GM19193 (cell line): ENCODE measurements around the gene ANKRD65.
A peak's percentile ranks its signal among the peaks of the same experiment; 100 is the strongest.

Experiments used
- POLR2A ChIP-seq: IDR thresholded peaks from 4 replicates; pipeline ENCODE4 v1.6.1; 2011; ENCODE audit not compliant: insufficient read depth, insufficient read length; ENCODE audit errors: extremely low read depth

The ANKRD65 gene

DNA sequence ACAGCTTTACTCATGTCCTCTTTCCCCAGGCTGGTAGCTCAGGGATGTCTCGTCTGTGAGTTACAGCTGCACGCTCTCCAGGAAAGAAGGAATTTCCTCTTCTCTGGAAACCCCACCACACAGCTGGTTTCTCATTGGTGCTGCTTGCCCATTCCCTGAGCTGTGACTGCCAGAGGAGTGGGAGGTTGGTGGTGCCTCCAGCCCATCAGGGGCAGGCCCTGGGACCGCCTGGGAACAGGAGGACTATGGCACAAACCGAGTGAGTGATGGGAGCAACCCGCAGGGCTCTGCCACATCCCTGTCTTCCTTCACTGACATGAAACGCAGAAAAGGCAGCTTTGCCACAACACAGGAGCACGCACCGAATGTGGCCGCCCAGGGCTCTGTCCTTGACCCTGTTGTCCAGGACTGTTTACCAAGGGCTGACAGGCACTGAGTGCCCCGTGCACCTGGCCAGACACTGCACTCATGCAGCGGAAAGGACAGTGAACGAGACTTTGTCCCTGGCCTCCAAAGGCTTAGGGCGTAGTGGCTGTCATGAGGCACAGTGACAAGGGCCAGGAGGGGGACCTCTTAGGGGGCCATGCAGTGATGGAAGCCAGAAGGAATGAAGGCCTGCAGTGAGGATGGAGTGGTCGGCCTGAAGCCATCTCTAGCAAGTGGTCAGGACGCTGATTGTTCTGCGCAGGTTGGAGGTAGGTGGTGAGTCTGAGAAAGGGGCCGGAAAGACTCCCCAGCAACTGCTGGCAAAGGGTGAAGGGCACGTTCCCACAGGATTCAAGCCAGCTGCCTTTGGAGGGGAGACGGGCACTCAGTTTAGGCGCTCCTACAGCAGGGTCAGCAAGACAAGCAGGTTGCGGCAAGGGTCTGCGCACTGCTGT is 20.3 kb downstream of the ANKRD65 start:
- no peak for TF ChIP-seq POLR2A

DNA sequence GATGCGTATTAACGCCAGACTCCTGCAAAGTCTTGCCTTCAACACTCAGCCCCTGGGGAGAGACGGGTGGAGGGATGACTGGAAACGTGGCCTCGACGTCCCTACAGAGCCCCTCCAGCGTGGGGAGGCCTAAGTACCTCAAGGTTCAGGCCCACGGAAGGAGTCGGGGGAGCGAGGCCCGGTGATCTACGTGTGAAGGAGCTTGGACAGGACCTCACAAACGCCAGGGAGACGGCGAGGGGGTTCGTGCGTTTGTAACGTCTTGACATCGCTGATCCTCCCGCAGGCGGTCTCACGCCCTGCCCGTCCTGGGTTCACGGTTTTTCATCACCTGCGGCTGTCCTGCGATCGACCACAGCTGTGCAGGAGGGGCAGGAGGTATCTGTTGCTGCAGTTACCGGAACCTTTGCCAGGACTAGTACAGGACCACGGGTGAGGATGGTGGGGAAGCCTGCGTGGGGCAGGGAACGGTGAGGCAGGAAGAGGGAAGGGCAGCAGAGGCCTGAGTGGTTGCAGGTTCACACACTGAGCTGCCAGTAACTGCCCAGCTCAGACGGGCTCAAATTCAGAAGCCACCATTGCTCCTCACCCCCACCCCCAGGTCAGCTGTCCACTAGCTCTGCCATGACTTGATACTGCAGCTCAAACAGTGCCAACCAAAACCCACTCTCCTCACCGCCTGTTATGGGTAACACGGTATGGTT is 21.1 kb downstream of the ANKRD65 start:
- peak; percentile 45 for TF ChIP-seq POLR2A

DNA sequence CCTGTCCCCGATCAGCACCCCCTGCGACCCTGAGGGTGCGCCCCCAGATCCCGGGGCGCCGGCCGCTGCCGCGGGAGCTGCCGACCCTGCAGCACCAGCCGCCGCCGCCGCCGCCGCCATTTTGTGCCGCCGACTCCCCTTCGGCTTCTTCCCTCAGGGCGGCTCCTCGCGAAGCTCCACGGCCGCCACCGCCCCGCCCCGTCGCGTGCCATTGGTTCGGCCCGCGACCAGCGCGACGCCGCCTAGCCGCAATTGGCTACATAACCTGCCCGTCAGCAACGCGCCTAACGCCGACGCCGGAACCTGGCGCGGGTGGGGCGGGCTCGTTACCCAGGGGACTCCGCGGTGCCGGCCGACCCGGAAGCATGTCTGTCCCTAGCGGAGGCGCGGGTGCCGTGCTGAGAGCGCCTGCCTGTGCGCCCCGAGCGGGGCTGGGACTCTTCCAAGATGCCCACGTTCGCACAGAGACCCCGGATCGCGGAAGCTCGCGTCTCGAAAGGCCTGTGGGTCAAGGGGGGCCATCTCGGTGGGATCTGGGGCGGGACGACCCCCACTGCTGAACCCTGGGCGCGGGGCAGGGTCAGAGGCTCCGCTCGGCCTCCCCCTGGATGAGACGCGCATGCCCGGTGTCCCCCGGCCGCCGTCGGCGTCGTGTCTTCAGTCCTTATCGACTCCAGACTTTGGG is 21.7 kb downstream of the ANKRD65 start, which contains the start of gene CCNL2:
TSS of gene CCNL2 (minus strand) at position 149 of the 685 bp plus-strand sequence. CDS start at position 120, 29 bp downstream.
- TF ChIP-seq POLR2A, result peak; percentile 96

DNA sequence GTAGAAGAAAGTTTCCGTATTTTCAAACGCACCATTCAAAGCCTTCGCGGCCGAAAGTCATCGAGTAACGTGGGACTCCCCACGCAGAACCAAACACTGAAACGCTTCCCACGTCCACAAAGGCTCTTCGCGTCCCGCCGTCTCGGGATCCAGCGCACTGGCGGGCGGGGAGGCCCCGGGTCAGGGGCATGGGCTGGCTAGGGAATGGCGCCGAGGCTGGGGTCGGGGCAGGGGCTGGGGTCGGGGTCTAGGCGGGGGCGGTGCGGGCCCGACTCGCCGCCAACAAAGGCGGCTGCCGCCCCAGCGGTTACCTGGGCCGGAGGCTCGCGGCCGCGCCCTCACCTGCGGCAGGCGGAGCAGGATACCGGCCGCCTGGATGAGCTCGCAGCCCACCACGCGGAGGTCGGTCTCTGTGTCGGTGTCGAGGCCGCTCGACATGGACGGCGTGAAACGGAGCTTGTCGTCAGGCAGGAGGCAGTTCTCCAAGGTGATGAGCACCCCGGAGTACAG is 22.3 kb downstream of the ANKRD65 start:
- no peak for TF ChIP-seq POLR2A

DNA sequence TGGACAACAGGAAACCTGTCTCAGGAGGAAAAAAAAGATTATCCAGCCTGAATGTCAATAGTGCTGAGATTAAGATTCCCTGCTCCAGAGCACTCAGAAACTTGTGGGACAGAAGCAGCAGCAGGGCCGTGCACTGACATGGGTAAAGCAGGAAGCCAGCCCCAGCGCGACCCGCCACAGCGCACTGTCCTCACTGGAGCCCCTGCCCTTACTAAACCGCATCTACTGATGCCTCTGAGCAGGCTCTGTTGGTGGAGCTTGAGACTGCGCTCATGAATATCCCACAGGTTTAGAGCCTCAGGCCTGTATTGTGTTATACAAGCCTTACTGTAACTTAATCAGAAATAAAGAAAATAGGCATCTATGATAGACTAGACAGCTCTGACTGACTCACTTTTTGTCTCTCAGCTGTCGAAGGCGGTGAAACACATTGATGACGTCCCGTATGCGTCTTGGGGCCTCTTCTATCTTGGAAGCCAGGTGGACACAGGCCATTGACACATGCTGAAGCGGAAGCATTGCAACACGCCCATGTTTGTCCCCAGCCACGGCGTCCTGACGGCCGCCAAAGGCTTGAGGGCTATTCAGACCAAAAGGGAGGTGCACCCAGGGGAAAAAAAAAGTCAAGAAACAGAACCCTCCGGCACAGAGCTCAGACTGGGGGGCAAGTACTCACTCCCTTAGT is 23.1 kb downstream of the ANKRD65 start:
- TF ChIP-seq POLR2A, result no peak

DNA sequence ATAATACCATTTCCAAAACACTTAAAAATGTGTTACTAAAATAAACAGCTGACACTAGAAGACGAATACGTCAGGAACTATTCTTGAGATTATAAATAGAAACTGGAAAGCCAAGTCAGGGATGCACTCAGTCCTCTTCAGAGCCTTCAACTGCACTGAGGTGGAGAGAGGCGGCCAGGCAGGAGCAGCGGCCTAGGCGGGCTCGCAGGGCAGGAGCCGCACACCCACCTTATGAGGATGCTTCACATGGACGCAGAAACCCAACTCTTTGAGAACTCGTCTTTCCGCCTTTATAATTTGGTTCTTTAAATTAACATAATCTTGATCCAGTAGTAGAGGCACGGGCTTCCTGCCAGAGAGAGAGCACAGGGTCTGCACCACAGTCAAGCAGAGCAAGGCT is 25.9 kb downstream of the ANKRD65 start:
- no peak for TF ChIP-seq POLR2A

DNA sequence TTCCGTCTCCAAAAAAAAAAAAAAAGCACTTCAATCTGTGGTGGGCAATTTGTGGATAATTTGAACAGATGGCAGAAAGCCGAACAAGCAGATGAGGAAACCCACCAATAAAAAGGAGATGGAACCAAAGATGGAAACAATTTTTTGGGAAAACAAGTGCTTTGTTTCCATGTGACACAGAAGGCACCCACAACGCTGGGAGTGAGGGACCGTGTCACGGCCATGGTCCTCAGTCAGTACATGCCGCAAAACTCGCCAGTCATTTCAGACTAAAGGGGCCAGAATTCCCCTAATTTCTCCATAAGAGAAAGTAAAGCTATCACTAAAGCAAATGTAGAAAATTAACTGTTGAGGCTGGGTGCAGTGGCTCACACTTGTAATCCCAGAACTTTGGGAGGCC is 27.0 kb downstream of the ANKRD65 start:
- no peak for TF ChIP-seq POLR2A

DNA sequence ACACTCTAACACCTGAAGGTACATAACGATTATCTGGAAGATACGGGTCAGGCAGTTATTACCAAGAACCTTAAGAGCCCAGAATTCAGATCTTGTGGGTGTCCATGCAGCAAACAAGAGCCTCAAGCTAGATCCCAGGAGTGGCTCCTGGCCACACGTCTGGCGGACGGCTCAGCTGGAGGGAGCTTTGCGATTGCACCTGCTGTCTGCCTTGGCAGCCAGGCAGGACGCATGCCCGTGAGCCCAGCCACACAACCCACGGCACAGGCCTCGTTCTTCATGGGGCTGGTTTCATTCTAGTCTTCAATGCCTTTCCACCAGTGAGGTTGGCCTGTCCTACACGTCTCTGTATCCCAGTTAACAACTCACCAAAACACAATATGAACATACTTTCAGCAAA is 27.6 kb downstream of the ANKRD65 start:
- TF ChIP-seq POLR2A, result no peak

DNA sequence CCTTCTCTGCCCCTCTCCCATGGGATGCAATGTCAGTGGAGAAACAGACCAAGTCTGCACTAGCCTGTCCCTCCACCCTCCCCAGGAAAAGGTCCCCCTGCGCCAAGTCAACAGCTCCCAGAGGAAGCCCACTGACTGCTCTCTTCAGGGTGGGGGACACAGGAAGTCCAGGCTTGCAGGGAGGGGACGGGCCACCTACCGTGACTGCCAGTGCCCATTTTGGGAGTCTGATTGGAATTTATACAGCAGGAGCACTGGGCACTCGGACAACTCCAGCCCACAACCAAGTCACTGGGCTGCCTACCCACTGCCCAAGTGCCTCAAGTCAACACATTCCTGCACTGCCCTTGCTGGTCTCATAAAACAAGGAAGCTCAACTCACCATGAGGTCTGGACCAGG is 28.1 kb downstream of the ANKRD65 start:
- TF ChIP-seq POLR2A, result no peak

DNA sequence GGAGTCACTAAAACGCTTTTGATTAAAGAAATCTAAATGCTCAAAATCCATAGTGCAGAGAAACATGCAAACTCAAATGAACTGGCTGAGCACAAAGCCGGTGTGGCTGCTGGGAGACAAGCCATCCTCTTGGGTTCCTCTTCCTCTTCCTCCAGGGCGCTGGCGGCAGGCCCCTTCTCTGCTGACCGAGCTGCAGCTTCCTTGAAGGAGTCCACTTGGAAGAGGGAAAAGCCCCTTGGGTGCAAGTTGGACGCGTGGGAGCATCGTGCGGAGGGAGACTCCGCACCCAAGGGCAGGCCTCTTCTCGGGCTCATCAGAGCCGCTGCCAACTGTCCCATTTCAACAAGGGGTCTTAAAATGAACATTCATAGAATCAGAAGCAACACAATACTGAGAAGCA is 29.9 kb downstream of the ANKRD65 start:
- no peak for TF ChIP-seq POLR2A

DNA sequence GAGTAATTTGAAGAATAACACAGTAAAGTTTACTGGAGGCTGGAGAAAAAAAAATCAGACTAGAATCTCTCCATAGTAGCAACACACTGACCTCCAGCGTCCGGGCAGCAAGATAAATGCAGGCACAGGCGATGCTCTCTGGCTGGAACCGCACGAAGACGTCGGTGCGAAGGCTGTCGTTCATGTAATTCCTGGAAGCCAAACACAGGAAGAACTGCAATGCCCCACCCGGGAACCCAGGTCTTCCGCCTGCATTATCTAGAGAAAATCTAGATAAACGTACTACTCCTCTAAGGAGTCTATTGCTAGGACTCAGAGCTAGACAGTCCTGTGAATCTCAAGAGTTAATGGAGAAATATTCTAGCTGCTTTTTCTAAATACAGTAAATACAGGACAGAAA is 30.4 kb downstream of the ANKRD65 start:
- TF ChIP-seq POLR2A, result no peak

DNA sequence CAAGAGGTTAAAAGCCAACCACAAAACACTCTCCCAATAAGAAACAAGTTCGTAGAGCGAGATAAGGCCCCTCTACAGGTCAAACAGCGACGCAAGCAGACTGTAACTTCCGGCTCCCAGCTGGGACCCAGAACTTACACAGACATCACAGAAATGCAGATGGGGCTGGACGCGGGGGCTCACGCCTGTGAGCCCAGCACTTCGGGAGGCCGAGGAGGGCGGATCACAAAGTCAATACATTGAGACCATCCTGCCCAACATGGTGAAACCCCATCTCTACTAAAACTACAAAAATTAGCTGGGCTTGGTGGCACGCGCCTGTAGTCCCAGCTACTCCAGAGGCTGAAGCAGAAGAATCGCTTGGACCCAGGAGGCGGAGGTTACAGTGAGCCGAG is 33.0 kb downstream of the ANKRD65 start:
- no peak for TF ChIP-seq POLR2A

DNA sequence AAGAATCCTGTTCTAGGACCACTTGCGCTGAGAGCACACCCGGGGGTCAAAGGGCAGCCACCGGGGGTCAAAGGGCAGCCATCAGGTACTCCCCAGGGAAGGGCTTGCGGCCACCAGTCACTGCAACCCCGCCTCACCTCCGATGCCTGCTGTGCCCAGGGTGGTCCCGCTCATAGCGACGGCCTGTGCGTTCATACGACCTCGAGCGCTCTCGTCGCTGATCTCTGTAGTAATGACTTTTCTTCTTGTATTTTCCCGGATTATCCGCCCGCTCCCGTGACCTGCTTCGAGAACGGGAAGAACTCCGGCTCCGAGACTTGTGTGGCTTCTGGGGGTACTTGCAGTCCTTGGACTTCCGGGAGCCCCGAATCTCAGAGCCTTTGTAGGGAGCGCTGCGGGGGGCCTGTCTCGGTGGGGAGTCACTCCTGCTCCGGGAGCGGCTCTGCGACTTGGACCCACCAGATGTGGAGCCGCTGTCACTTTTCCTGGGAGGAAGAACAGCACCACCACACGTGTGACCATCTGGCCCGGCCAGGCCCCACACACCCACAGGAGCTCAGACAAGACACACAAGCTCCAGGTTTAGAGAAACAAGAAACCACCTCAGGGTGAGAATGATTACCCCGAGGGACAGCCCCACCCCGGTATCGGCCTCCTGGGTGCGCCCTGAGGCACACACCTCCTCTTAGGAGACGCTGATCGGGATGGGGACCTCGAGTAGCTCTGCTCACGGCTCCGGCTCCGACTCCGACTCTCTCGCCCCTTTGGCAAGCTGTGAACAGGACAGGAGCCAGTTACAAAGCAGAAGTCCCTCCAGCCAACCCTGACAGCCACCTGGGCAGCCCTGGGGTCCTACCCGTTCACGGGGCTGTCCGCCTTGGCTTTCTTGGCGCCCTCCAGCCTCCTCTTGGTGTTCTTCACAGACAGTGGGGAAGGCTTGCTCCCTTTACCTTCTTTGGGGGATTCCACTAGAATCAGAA is 33.7 kb downstream of the ANKRD65 start:
- no peak for TF ChIP-seq POLR2A
